ENCODE results near the gene RAB3D.

RAB3D gene

GRCh38 chr19:11274533-11275086 lies 64.8 kb downstream of the RAB3D start:
- Mint-ChIP-seq H3K4me1 (peaks cover 7% of the 10 kb centered on the region), H3K36me3 (ENCODE audit: low read depth) (no peaks in the 10 kb centered on the region), H3K27me3 (ENCODE audit: low read depth, poor library complexity) (peaks cover 9% of the 10 kb centered on the region), H3K4me3 (no peak overlapping the region), H3K9me3 (peaks cover 28% of the 10 kb centered on the region), H3K27ac (no peak overlapping the region)
- no peak for DNase-seq
- TF ChIP-seq CTCF (IDR thresholded peaks at IDR 0.05) = no peak

GRCh38 chr19:11273989-11274388 lies 65.5 kb downstream of the RAB3D start:
- peaks cover 9% of the 10 kb centered on the region for H3K27me3 Mint-ChIP-seq (ENCODE audit: low read depth, poor library complexity)
- no peaks in the 10 kb centered on the region for H3K36me3 Mint-ChIP-seq (ENCODE audit: low read depth)
- H3K9me3 Mint-ChIP-seq = peaks cover 23% of the 10 kb centered on the region
- no peak overlapping the region for H3K4me3 Mint-ChIP-seq
- peaks cover 13% of the 10 kb centered on the region for H3K4me1 Mint-ChIP-seq
- TF ChIP-seq CTCF (IDR thresholded peaks at IDR 0.05) = no peak
- H3K27ac Mint-ChIP-seq = no peak overlapping the region
- DNase-seq = no peak

GRCh38 chr19:11273296-11273695 lies 66.2 kb downstream of the RAB3D start:
- Mint-ChIP-seq H3K36me3 (ENCODE audit: low read depth) (no peaks in the 10 kb centered on the region), H3K4me3 (no peak overlapping the region), H3K4me1 (peaks cover 19% of the 10 kb centered on the region), H3K27ac (no peak overlapping the region), H3K27me3 (ENCODE audit: low read depth, poor library complexity) (peaks cover 9% of the 10 kb centered on the region), H3K9me3 (peaks cover 18% of the 10 kb centered on the region)
- no peak for TF ChIP-seq CTCF (IDR thresholded peaks at IDR 0.05)
- DNase-seq = no peak
